ENCODE measurements around the gene AP1M1.
"Not testable (repeated sequence)": the region's sequence is repeated elsewhere in the genome, so short reads cannot be mapped to it uniquely, and the experiment has no call there.

Gene AP1M1

GRCh38 chr19:16164222-16164890, 33.4 kb upstream of the AP1M1 start:
- TF ChIP-seq CTCF (IDR thresholded peaks at IDR 0.05; ENCODE audit: extremely low read depth, insufficient read depth, missing control alignments): no peak
- no peak for DNase-seq (ENCODE audit: low spot score)
- in situ Hi-C loops (cut with MboI; ENCODE audit: low pct_unique_long_range_greater_than_20kb, low sequenced_read_pairs, unreplicated experiment): loop anchor here (25.0 kb wide), 1 partner anchor 327 kb away; no protein-coding TSS in a partner anchor

DNA sequence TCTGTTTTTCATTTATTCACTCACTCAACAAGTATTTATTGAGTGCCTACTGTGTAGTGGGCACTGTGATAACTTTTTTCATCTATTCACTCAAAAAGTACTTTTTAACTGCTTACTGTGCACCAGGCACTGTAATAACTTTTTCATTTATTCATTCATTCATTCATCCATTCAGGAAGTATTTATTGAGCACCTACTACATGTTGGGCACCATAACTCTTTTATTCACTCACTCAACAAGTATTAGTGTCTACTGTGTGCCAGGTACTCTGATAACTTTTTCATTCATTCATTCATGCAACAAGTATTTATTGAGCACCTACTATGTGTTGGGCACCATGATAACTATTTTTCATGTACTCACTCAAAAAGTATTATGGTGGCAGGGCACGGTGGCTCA, 31.3 kb upstream of the AP1M1 start:
- TF ChIP-seq CTCF (IDR thresholded peaks at IDR 0.05; ENCODE audit: extremely low read depth, insufficient read depth, missing control alignments): no peak
- DNase-seq (ENCODE audit: low spot score): no peak
- in situ Hi-C loops (cut with MboI; ENCODE audit: low pct_unique_long_range_greater_than_20kb, low sequenced_read_pairs, unreplicated experiment): loop anchor here (25.0 kb wide), 1 partner anchor 329 kb away; no protein-coding TSS in a partner anchor

GRCh38 chr19:16167055-16167454, 30.7 kb upstream of the AP1M1 start:
- TF ChIP-seq CTCF (IDR thresholded peaks at IDR 0.05; ENCODE audit: extremely low read depth, insufficient read depth, missing control alignments): no peak
- in situ Hi-C loops (cut with MboI; ENCODE audit: low pct_unique_long_range_greater_than_20kb, low sequenced_read_pairs, unreplicated experiment): loop anchor here (25.0 kb wide), 1 partner anchor 330 kb away; no protein-coding TSS in a partner anchor
- no peak for DNase-seq (ENCODE audit: low spot score)

GRCh38 chr19:16168465-16169081, 29.1 kb upstream of the AP1M1 start:
- in situ Hi-C loops (cut with MboI; ENCODE audit: low pct_unique_long_range_greater_than_20kb, low sequenced_read_pairs, unreplicated experiment): loop anchor here (25.0 kb wide), 1 partner anchor 331 kb away; no protein-coding TSS in a partner anchor
- no peak for TF ChIP-seq CTCF (IDR thresholded peaks at IDR 0.05; ENCODE audit: extremely low read depth, insufficient read depth, missing control alignments)
- DNase-seq (ENCODE audit: low spot score): no peak

- TF ChIP-seq CTCF (IDR thresholded peaks at IDR 0.05; ENCODE audit: extremely low read depth, insufficient read depth, missing control alignments): no peak
- in situ Hi-C loops (cut with MboI; ENCODE audit: low pct_unique_long_range_greater_than_20kb, low sequenced_read_pairs, unreplicated experiment): loop anchor here (10.0 to 25.0 kb wide), 2 partner anchors 115 to 333 kb away; no protein-coding TSS in a partner anchor
- DNase-seq (ENCODE audit: low spot score): no peak
Measured at GRCh38 chr19:16170134-16170533, 27.6 kb upstream of the AP1M1 start.

DNA sequence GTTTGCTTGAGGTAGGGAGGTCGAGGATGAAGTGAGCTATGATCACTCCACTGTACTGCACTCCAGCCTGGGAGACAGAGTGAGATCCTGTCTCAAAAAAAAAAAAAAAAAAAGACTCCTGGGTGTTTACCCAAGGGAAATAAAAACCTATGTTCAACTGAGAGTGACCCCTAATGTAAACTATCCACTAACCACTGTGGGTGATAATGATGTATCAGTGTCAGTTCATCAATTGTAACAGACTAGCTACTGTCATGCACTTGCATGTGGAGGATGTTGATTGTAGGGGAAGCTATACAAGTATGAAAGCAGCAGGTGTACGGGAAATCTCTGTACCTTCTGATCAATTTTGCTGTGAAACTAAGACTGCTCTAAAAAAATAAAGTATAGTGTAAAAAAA, 21.8 kb upstream of the AP1M1 start:
- DNase-seq (ENCODE audit: low spot score): peak; percentile 46
- no peak for TF ChIP-seq CTCF (IDR thresholded peaks at IDR 0.05; ENCODE audit: extremely low read depth, insufficient read depth, missing control alignments)
- in situ Hi-C loops (cut with MboI; ENCODE audit: low pct_unique_long_range_greater_than_20kb, low sequenced_read_pairs, unreplicated experiment): loop anchor here (10.0 kb wide), 1 partner anchor 121 kb away; no protein-coding TSS in a partner anchor

GRCh38 chr19:16178866-16179265, 18.8 kb upstream of the AP1M1 start:
- in situ Hi-C loops (cut with MboI; ENCODE audit: low pct_unique_long_range_greater_than_20kb, low sequenced_read_pairs, unreplicated experiment): loop anchor here (10.0 kb wide), 1 partner anchor 124 kb away; no protein-coding TSS in a partner anchor
- not testable (repeated sequence) for DNase-seq (ENCODE audit: low spot score)

Data from GM13977 (cell line).